ENCODE results near the gene BOLA2.
"Not testable (repeated sequence)": the region's sequence is repeated elsewhere in the genome, so short reads cannot be mapped to it uniquely, and the experiment has no call there.

DNA sequence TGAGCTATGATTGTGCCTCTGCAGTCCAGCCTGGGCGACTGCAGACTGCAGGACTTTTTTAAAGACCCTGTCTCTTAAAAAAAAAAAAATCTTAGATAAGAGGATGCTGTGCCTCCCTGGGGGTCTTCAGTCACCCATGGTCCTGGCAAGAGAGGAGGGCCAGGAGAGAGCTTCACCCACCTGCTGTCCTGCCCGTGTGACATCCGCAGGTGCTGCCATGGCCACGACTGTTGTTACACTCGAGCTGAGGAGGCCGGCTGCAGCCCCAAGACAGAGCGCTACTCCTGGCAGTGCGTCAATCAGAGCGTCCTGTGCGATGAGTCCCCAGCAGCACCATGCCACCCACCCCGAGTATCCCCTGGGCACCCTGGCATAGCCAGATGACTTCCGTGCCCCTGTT lies 28.1 kb upstream of the BOLA2 start:
- TF ChIP-seq, protein P1, sequence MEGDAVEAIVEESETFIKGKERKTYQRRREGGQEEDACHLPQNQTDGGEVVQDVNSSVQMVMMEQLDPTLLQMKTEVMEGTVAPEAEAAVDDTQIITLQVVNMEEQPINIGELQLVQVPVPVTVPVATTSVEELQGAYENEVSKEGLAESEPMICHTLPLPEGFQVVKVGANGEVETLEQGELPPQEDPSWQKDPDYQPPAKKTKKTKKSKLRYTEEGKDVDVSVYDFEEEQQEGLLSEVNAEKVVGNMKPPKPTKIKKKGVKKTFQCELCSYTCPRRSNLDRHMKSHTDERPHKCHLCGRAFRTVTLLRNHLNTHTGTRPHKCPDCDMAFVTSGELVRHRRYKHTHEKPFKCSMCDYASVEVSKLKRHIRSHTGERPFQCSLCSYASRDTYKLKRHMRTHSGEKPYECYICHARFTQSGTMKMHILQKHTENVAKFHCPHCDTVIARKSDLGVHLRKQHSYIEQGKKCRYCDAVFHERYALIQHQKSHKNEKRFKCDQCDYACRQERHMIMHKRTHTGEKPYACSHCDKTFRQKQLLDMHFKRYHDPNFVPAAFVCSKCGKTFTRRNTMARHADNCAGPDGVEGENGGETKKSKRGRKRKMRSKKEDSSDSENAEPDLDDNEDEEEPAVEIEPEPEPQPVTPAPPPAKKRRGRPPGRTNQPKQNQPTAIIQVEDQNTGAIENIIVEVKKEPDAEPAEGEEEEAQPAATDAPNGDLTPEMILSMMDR (IDR thresholded peaks at IDR 0.05): not testable (repeated sequence)
- TF ChIP-seq EP300, POLR2A (IDR thresholded peaks at IDR 0.05): not testable (repeated sequence)

Data from ovary (tissue), 3 donors.